Measurements from ENCODE around the gene FOLR3.

- no peak for TF ChIP-seq YY1 (IDR thresholded peaks at IDR 0.05; ENCODE audit: low read depth)
- no peak for TF ChIP-seq MAX (IDR thresholded peaks at IDR 0.05)
- no peak for TF ChIP-seq FOXM1 (IDR thresholded peaks at IDR 0.05; ENCODE audit: borderline replicate concordance, low read depth)
- TF ChIP-seq REST (IDR thresholded peaks at IDR 0.05; ENCODE audit: low read depth): no peak
- no peak for TF ChIP-seq TAF1 (IDR thresholded peaks at IDR 0.05; ENCODE audit: low read depth)
- TF ChIP-seq NFIC (IDR thresholded peaks at IDR 0.05): no peak
- TF ChIP-seq EP300 (IDR thresholded peaks at IDR 0.05; ENCODE audit: borderline replicate concordance): no peak
- no peak for TF ChIP-seq CREB1 (IDR thresholded peaks at IDR 0.05; ENCODE audit: low read depth)
- TF ChIP-seq USF1 (IDR thresholded peaks at IDR 0.05): no peak
- TF ChIP-seq TEAD4 (IDR thresholded peaks at IDR 0.05): no peak
- TF ChIP-seq EGR1 (IDR thresholded peaks at IDR 0.05): no peak
- TF ChIP-seq CEBPB (IDR thresholded peaks at IDR 0.05): no peak
- TF ChIP-seq RAD21 (IDR thresholded peaks at IDR 0.05; ENCODE audit: low read depth): no peak
Observed at GRCh38 chr11:72179049-72179803, 43.7 kb downstream of the FOLR3 start.

All from Ishikawa (cell line).